BE2C (cell line): ENCODE measurements around the gene SLC7A4. TPM values are rescaled to one million over a fixed set of nuclear protein-coding genes. Genes with fewer than 3 reads are reported as not detected.

ENCODE experiments used
- DNase-seq: peaks from one replicate; pipeline ENCODE4 v3.0.0-alpha.2; 2020
- H3K27me3 ChIP-seq: fragments of 250-450 bp; sonication (Bioruptor Pico); 2 replicates; pipeline ENCODE4 v1.5.1; 2020; ENCODE audit warnings: mild to moderate bottlenecking
- H3K36me3 ChIP-seq: fragments of 250-450 bp; sonication (Bioruptor Pico); 2 replicates; pipeline ENCODE4 v1.5.1; 2020; ENCODE audit warnings: mild to moderate bottlenecking
- H3K4me1 ChIP-seq: fragments of 250-450 bp; sonication (Bioruptor Pico); 2 replicates; pipeline ENCODE4 v1.5.1; 2020
- H3K4me3 ChIP-seq: 2 replicates; pipeline ENCODE4 v1.5.1; 2011; ENCODE audit warnings: low read depth, low read length
- H3K9me3 ChIP-seq: fragments of 250-450 bp; sonication (Bioruptor Pico); 2 replicates; pipeline ENCODE4 v1.5.1; 2020
- CTCF ChIP-seq: IDR thresholded peaks from 2 replicates; pipeline ENCODE4 v1.5.1; 2012; ENCODE audit warnings: mild to moderate bottlenecking, low read depth, low read length
- polyA plus RNA-seq: library from polyadenylated mRNA; unstranded; fragments of >200 nt; gene quantifications from one replicate; pipeline ENCODE4 v1.2.1, GENCODE V29; 2012; ENCODE audit warnings: low read depth, missing spikeins; ENCODE audit not compliant: insufficient read length, insufficient read depth

Gene SLC7A4
- polyA plus RNA-seq = 4.4 TPM

- no peaks in the 10 kb centered on the region for H3K27me3 ChIP-seq
- TF ChIP-seq CTCF = no peak
- peak; percentile 44 for DNase-seq
- no peaks in the 10 kb centered on the region for H3K36me3 ChIP-seq
- H3K4me1 ChIP-seq = peaks cover 4% of the 10 kb centered on the region
- H3K4me3 ChIP-seq = peak within 1 kb of the TSS; percentile 45
- H3K9me3 ChIP-seq = no peaks in the 10 kb centered on the region
Observed at GRCh38 chr22:21032037-21032867, at the start of gene SLC7A4. TSS of gene SLC7A4 (minus strand) at chr22:21032561. CDS start at chr22:21031812, 749 bp downstream.

GRCh38 chr22:21080435-21081137 lies 48.2 kb upstream of the SLC7A4 start:
- TF ChIP-seq CTCF = no peak
- Histone ChIP-seq H3K4me1 (no peaks in the 10 kb centered on the region), H3K27me3 (no peaks in the 10 kb centered on the region), H3K36me3 (no peaks in the 10 kb centered on the region), H3K9me3 (no peaks in the 10 kb centered on the region), H3K4me3 (no peak overlapping the region)
- DNase-seq = no peak

GRCh38 chr22:21079493-21079892 lies 47.1 kb upstream of the SLC7A4 start:
- TF ChIP-seq CTCF = no peak
- DNase-seq = no peak
- Histone ChIP-seq H3K4me3 (no peak overlapping the region), H3K9me3 (no peaks in the 10 kb centered on the region), H3K27me3 (no peaks in the 10 kb centered on the region), H3K4me1 (no peaks in the 10 kb centered on the region), H3K36me3 (no peaks in the 10 kb centered on the region)

- DNase-seq = no peak
- no peak for TF ChIP-seq CTCF
- H3K27me3 ChIP-seq = no peaks in the 10 kb centered on the region
- no peak overlapping the region for H3K4me3 ChIP-seq
- H3K9me3 ChIP-seq = no peaks in the 10 kb centered on the region
- no peaks in the 10 kb centered on the region for H3K4me1 ChIP-seq
- H3K36me3 ChIP-seq = no peaks in the 10 kb centered on the region
Observed at GRCh38 chr22:21078916-21079315, 46.6 kb upstream of the SLC7A4 start.

GRCh38 chr22:21077884-21078508 lies 45.6 kb upstream of the SLC7A4 start:
- H3K9me3 ChIP-seq = no peaks in the 10 kb centered on the region
- no peak overlapping the region for H3K4me3 ChIP-seq
- no peaks in the 10 kb centered on the region for H3K27me3 ChIP-seq
- no peaks in the 10 kb centered on the region for H3K36me3 ChIP-seq
- no peak for TF ChIP-seq CTCF
- DNase-seq = no peak
- H3K4me1 ChIP-seq = no peaks in the 10 kb centered on the region
